Parathyroid adenoma (tissue), 2 donors: ENCODE measurements around the gene GTF3C4.

ENCODE experiments used
- H2AFZ ChIP-seq: fragments of 300-600 bp; sonication (generic); one replicate; pipeline ENCODE4 v1.7.0; 2017; ENCODE audit warnings: antibody characterized with exemption, mild to moderate bottlenecking
- H3K27ac ChIP-seq: fragments of 300-600 bp; sonication (generic); one replicate; pipeline ENCODE4 v1.7.0; 2017
- H3K27me3 ChIP-seq: fragments of 300-600 bp; sonication (generic); one replicate; pipeline ENCODE4 v1.7.0; 2017; ENCODE audit warnings: low read length; ENCODE audit not compliant: control insufficient read depth, insufficient read depth
- H3K36me3 ChIP-seq: fragments of 300-600 bp; sonication (generic); one replicate; pipeline ENCODE4 v1.7.0; 2017; ENCODE audit warnings: low read length; ENCODE audit not compliant: control insufficient read depth, insufficient read depth
- H3K4me1 ChIP-seq: fragments of 300-600 bp; sonication (generic); one replicate; pipeline ENCODE4 v1.7.0; 2017; ENCODE audit warnings: control low read depth
- H3K4me2 ChIP-seq: fragments of 300-600 bp; sonication (generic); one replicate; pipeline ENCODE4 v1.7.0; 2017; ENCODE audit warnings: low read length
- H3K4me3 ChIP-seq: fragments of 300-600 bp; sonication (generic); one replicate; pipeline ENCODE4 v1.7.0; 2017; ENCODE audit warnings: low read depth, low read length
- H3K79me2 ChIP-seq: fragments of 300-600 bp; sonication (generic); one replicate; pipeline ENCODE4 v1.7.0; 2017; ENCODE audit warnings: control low read depth
- H3K9ac ChIP-seq: fragments of 300-600 bp; sonication (generic); one replicate; pipeline ENCODE4 v1.7.0; 2017; ENCODE audit warnings: mild to moderate bottlenecking
- H3K9me3 ChIP-seq: fragments of 300-600 bp; sonication (generic); one replicate; pipeline ENCODE4 v1.7.0; 2017; ENCODE audit warnings: low read length; ENCODE audit not compliant: control insufficient read depth
- TF ChIP-seq, protein P1 (sequence below): fragments of 300-600 bp; sonication (generic); IDR thresholded peaks from one replicate; pipeline ENCODE4 v1.7.0; 2017; ENCODE audit warnings: antibody characterized with exemption, mild to moderate bottlenecking
- donor health status: primary hyperparathyroidism.

GTF3C4 gene

DNA sequence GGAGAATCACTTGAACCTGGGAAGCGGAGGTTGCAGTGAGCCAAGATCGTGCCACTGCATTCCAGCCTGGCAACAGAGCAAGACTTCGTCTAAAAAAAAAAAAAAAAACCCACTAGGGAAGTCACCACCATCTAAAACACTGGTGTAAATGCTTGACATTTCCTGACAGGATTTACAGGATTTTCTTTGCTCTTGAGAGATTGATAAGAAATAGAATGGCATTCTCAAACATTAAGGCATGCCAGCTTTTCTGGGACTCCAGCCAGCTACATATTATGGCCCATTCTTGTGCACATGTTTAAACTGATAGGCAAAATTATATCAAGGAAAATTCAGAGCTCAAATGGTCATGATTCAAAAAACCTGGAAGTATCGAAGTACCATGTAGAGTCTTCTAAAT, 28.7 kb downstream of the GTF3C4 start:
- Histone ChIP-seq H3K9ac (no peak overlapping the region), H3K27ac (no peak overlapping the region), H2AFZ (no peak overlapping the region), H3K79me2 (no peaks in the 10 kb centered on the region), H3K27me3 (no peaks in the 10 kb centered on the region), H3K4me1 (no peaks in the 10 kb centered on the region), H3K4me2 (no peak overlapping the region), H3K4me3 (no peak overlapping the region), H3K36me3 (no peaks in the 10 kb centered on the region), H3K9me3 (peaks cover 3% of the 10 kb centered on the region)
- TF ChIP-seq, protein P1, sequence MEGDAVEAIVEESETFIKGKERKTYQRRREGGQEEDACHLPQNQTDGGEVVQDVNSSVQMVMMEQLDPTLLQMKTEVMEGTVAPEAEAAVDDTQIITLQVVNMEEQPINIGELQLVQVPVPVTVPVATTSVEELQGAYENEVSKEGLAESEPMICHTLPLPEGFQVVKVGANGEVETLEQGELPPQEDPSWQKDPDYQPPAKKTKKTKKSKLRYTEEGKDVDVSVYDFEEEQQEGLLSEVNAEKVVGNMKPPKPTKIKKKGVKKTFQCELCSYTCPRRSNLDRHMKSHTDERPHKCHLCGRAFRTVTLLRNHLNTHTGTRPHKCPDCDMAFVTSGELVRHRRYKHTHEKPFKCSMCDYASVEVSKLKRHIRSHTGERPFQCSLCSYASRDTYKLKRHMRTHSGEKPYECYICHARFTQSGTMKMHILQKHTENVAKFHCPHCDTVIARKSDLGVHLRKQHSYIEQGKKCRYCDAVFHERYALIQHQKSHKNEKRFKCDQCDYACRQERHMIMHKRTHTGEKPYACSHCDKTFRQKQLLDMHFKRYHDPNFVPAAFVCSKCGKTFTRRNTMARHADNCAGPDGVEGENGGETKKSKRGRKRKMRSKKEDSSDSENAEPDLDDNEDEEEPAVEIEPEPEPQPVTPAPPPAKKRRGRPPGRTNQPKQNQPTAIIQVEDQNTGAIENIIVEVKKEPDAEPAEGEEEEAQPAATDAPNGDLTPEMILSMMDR, result no peak

DNA sequence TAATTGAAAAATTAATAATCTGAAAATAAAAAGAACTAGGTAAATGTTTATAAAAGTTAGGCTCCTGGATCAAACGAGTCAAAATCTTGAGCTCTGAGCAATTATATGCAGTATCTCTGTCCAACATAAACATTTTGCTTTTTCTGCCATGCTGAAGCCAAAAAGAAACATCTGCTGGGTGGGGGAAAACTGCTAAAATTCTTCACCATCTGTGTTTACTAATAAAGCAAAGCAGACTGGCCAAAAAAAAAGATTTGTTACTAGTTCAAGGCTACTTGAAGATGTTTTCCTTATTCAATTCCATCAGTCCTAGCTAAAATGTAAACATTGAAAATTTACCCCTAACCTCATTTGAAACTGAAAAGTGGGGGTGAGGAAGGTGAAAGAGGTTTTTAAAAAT, 29.7 kb downstream of the GTF3C4 start:
- no peak overlapping the region for H3K4me3 ChIP-seq
- H2AFZ ChIP-seq, result no peak overlapping the region
- no peak overlapping the region for H3K27ac ChIP-seq
- peaks cover 3% of the 10 kb centered on the region for H3K9me3 ChIP-seq
- no peak overlapping the region for H3K4me2 ChIP-seq
- no peak overlapping the region for H3K9ac ChIP-seq
- TF ChIP-seq, protein P1, result no peak
- H3K36me3 ChIP-seq, result no peaks in the 10 kb centered on the region
- no peaks in the 10 kb centered on the region for H3K79me2 ChIP-seq
- no peaks in the 10 kb centered on the region for H3K4me1 ChIP-seq
- H3K27me3 ChIP-seq, result no peaks in the 10 kb centered on the region

DNA sequence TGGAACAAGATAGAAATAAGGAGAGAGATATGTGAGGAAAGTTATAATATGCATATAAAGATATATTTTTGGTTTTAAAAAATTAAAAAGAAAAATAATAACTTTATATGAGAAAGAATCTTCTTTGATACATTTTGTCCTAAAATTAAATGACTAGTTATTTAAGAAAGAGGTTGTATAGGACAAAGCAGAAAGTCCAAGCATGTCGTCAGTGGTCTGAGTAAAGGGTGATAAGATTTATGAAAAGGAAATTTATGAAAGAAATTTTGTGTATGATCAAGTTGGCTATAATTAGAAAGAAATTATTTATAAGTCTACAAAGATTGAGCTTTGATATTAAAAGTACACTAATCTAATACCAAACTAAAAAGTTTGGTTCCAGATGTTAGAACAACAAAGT, 32.0 kb downstream of the GTF3C4 start:
- H3K79me2 ChIP-seq, result no peaks in the 10 kb centered on the region
- H3K36me3 ChIP-seq, result no peaks in the 10 kb centered on the region
- H3K4me3 ChIP-seq, result no peak overlapping the region
- no peaks in the 10 kb centered on the region for H3K27me3 ChIP-seq
- H3K9me3 ChIP-seq, result peaks cover 3% of the 10 kb centered on the region
- no peak overlapping the region for H3K4me2 ChIP-seq
- H3K9ac ChIP-seq, result no peak overlapping the region
- TF ChIP-seq, protein P1, result no peak
- no peak overlapping the region for H2AFZ ChIP-seq
- H3K4me1 ChIP-seq, result no peaks in the 10 kb centered on the region
- H3K27ac ChIP-seq, result no peak overlapping the region

DNA sequence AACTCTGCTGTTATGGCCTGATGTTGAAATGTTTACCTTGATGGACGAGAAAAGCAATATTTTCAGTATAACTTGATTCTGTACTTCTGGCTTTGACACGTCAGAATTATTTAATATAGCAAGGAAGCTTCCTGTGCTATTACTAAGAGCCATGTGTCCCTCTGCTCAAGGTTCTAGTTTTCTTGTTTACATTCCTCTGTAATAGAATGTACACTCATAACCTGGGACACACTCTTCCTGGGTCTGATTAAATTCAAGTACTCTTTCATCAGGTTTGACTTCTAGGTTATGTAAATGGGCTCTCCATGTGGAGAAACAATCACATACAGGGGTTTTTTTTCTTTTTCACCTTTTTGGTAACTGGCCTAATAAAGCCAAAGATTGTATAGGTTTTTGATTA, 33.1 kb downstream of the GTF3C4 start:
- Histone ChIP-seq H3K9ac (no peak overlapping the region), H3K9me3 (no peaks in the 10 kb centered on the region), H3K4me1 (no peaks in the 10 kb centered on the region), H3K79me2 (no peaks in the 10 kb centered on the region), H3K4me2 (no peak overlapping the region), H3K27ac (no peak overlapping the region), H3K4me3 (no peak overlapping the region), H3K27me3 (no peaks in the 10 kb centered on the region), H2AFZ (no peak overlapping the region), H3K36me3 (no peaks in the 10 kb centered on the region)
- TF ChIP-seq, protein P1, result no peak

DNA sequence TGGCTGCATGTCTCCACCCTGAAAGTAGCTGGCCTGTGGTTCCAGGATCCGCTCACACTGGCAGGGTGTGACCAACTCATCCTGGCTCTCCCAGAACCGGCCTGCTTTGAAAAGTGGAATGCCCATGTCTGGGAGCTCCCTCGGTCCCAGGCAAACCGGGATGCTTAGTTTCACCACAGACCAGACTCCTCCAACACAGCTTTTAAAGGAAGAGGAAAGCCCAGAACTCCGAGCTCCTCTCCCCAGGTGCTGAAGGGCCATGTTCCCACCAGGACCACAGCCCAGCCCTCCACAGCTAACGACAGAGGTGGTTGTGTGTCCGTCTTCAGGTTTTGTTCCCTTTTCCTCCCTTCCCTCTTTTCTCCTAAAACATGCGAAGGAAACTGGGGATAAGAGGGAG, 38.0 kb downstream of the GTF3C4 start:
- no peaks in the 10 kb centered on the region for H3K36me3 ChIP-seq
- no peaks in the 10 kb centered on the region for H3K9me3 ChIP-seq
- no peaks in the 10 kb centered on the region for H3K27me3 ChIP-seq
- H3K9ac ChIP-seq, result no peak overlapping the region
- H2AFZ ChIP-seq, result no peak overlapping the region
- no peak overlapping the region for H3K4me3 ChIP-seq
- H3K4me2 ChIP-seq, result no peak overlapping the region
- TF ChIP-seq, protein P1, result no peak
- H3K4me1 ChIP-seq, result no peaks in the 10 kb centered on the region
- no peak overlapping the region for H3K27ac ChIP-seq
- H3K79me2 ChIP-seq, result no peaks in the 10 kb centered on the region
